Measurements from ENCODE around the gene CCND1.

CCND1 gene

GRCh38 chr11:69642549-69642912, 1.6 kb downstream of the CCND1 start:
- peak; percentile 47 for DNase-seq

- peak; percentile 77 for DNase-seq
Measured at GRCh38 chr11:69642913-69643632, 2.1 kb downstream of the CCND1 start.

- no peak for DNase-seq
Measured at GRCh38 chr11:69643646-69644045, 2.7 kb downstream of the CCND1 start.

- DNase-seq = no peak
Measured at GRCh38 chr11:69644071-69644961, 3.4 kb downstream of the CCND1 start.

GRCh38 chr11:69644962-69645675, 4.2 kb downstream of the CCND1 start:
- no peak for DNase-seq

GRCh38 chr11:69645801-69646492, 5.0 kb downstream of the CCND1 start:
- DNase-seq = no peak

GRCh38 chr11:69646493-69647389, 5.8 kb downstream of the CCND1 start:
- no peak for DNase-seq

- DNase-seq = no peak
Measured at GRCh38 chr11:69647390-69647748, 6.4 kb downstream of the CCND1 start.

- no peak for DNase-seq
Measured at GRCh38 chr11:69647761-69648497, 7.0 kb downstream of the CCND1 start.

- no peak for DNase-seq
Measured at GRCh38 chr11:69648679-69649575, 8.0 kb downstream of the CCND1 start.

GRCh38 chr11:69649576-69649900, 8.6 kb downstream of the CCND1 start:
- DNase-seq = no peak

- no peak for DNase-seq
Measured at GRCh38 chr11:69650081-69650831, 9.3 kb downstream of the CCND1 start.

- DNase-seq = no peak
Measured at GRCh38 chr11:69650832-69651344, 9.9 kb downstream of the CCND1 start.

- no peak for DNase-seq
Measured at GRCh38 chr11:69651834-69652620, 11.1 kb downstream of the CCND1 start.

- DNase-seq = no peak
Measured at GRCh38 chr11:69652999-69653398, 12.0 kb downstream of the CCND1 start.

- DNase-seq = no peak
Measured at GRCh38 chr11:69653406-69653960, 12.5 kb downstream of the CCND1 start.

- no peak for DNase-seq
Measured at GRCh38 chr11:69654001-69654659, 13.2 kb downstream of the CCND1 start.
